Stomach (tissue), 4 donors: ENCODE data around the gene CFAP206.

ENCODE experiments used
- EP300 ChIP-seq: sonication (generic); formaldehyde crosslinking; IDR thresholded peaks from one replicate; pipeline ENCODE4 v1.6.1; 2017; ENCODE audit warnings: antibody characterized with exemption
- POLR2A ChIP-seq, 4 donors: fragments of 450-650 bp; IDR thresholded peaks; one replicate each; pipeline ENCODE4 v1.6.1; 2016; ENCODE audit warnings: antibody characterized with exemption in 4 of 4, control low read depth in 2 of 4, mild to moderate bottlenecking in 1 of 4, moderate library complexity in 1 of 4
- POLR2AphosphoS5 ChIP-seq, 3 donors: sonication (generic); formaldehyde crosslinking; IDR thresholded peaks; one replicate each; pipeline ENCODE4 v1.6.1; 2016; ENCODE audit warnings: antibody characterized with exemption in 3 of 3
- TF ChIP-seq, protein P1 (sequence below), 7 experiments: fragments of 450-650 bp in 4 of 7; fragments of 200-600 bp in 3 of 7; sonication (generic) in 3 of 7; IDR thresholded peaks; one replicate each; pipeline ENCODE4 v1.5.1; 2016 to 2019; ENCODE audit warnings: antibody characterized with exemption in 7 of 7, control low read depth in 2 of 7, mild to moderate bottlenecking in 1 of 7

DNA sequence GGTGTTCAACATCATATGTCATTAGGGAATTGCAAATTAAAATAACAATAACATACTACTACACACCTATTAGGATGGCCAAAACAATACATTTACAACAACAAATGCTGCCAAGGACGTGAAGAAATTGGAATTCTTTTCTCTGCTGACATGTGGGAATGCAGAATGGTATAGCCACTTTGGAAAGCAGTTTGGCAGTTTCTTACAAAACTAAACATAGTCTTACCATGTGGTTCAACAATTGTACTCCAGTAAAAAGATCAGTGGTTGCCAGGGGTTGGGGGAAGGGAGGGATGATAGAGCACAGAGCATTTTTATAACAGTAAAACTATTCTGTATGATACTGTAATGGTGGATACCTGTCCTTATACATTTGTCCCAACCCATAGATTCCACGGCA, 12.3 kb upstream of the CFAP206 start:
- TF ChIP-seq, protein P1, sequence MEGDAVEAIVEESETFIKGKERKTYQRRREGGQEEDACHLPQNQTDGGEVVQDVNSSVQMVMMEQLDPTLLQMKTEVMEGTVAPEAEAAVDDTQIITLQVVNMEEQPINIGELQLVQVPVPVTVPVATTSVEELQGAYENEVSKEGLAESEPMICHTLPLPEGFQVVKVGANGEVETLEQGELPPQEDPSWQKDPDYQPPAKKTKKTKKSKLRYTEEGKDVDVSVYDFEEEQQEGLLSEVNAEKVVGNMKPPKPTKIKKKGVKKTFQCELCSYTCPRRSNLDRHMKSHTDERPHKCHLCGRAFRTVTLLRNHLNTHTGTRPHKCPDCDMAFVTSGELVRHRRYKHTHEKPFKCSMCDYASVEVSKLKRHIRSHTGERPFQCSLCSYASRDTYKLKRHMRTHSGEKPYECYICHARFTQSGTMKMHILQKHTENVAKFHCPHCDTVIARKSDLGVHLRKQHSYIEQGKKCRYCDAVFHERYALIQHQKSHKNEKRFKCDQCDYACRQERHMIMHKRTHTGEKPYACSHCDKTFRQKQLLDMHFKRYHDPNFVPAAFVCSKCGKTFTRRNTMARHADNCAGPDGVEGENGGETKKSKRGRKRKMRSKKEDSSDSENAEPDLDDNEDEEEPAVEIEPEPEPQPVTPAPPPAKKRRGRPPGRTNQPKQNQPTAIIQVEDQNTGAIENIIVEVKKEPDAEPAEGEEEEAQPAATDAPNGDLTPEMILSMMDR (IDR thresholded peaks at IDR 0.05): no peak
- TF ChIP-seq POLR2AphosphoS5 (IDR thresholded peaks at IDR 0.05): no peak
- TF ChIP-seq POLR2A (IDR thresholded peaks at IDR 0.05): no peak
- no peak for TF ChIP-seq EP300
